Stimulated activated CD4-positive, alpha-beta T cell treated with anti-CD3 and anti-CD28 coated beads, Interleukin-4, amount 100 ng/mL, for 24 hours (primary cell): ENCODE results near the gene CACNA1C.

ENCODE experiments used
- DNase-seq: peaks from one replicate; pipeline ENCODE4 v3.0.0-alpha.2; 2020

The CACNA1C gene

GRCh38 chr12:2401040-2401439, 348.3 kb downstream of the CACNA1C start:
- no peak for DNase-seq

- DNase-seq, result no peak
These were observed 349.3 kb downstream of the CACNA1C start for GRCh38 chr12:2402073-2402579.

GRCh38 chr12:2403221-2403976, 350.6 kb downstream of the CACNA1C start:
- DNase-seq, result no peak

GRCh38 chr12:2405039-2405438, 352.3 kb downstream of the CACNA1C start:
- DNase-seq, result no peak

- no peak for DNase-seq
These were observed 354.1 kb downstream of the CACNA1C start for GRCh38 chr12:2406903-2407302.

GRCh38 chr12:2408262-2408661, 355.5 kb downstream of the CACNA1C start:
- no peak for DNase-seq

GRCh38 chr12:2409656-2410265, 357.0 kb downstream of the CACNA1C start:
- DNase-seq, result no peak

GRCh38 chr12:2410496-2410895, 357.7 kb downstream of the CACNA1C start:
- DNase-seq, result no peak

GRCh38 chr12:2411011-2411410, 358.2 kb downstream of the CACNA1C start:
- no peak for DNase-seq

- no peak for DNase-seq
These were observed 359.0 kb downstream of the CACNA1C start for GRCh38 chr12:2411616-2412304.

GRCh38 chr12:2412305-2412643, 359.5 kb downstream of the CACNA1C start:
- DNase-seq, result no peak

- DNase-seq, result no peak
These were observed 360.5 kb downstream of the CACNA1C start for GRCh38 chr12:2413301-2413700.

- no peak for DNase-seq
These were observed 361.4 kb downstream of the CACNA1C start for GRCh38 chr12:2413999-2414792.

- no peak for DNase-seq
These were observed 362.2 kb downstream of the CACNA1C start for GRCh38 chr12:2414810-2415567.

- DNase-seq, result no peak
These were observed 362.8 kb downstream of the CACNA1C start for GRCh38 chr12:2415568-2415944.

GRCh38 chr12:2416158-2416557, 363.4 kb downstream of the CACNA1C start:
- no peak for DNase-seq

- DNase-seq, result no peak
These were observed 364.8 kb downstream of the CACNA1C start for GRCh38 chr12:2417481-2418160.

- no peak for DNase-seq
These were observed 365.8 kb downstream of the CACNA1C start for GRCh38 chr12:2418579-2418978.

GRCh38 chr12:2422591-2422990, 369.8 kb downstream of the CACNA1C start:
- no peak for DNase-seq

- no peak for DNase-seq
These were observed 376.2 kb downstream of the CACNA1C start for GRCh38 chr12:2429032-2429431.

- DNase-seq, result no peak
These were observed 379.0 kb downstream of the CACNA1C start for GRCh38 chr12:2431810-2432209.

- no peak for DNase-seq
These were observed 380.1 kb downstream of the CACNA1C start for GRCh38 chr12:2432856-2433255.
